KOPT-K1 (cell line): ENCODE data around the gene DHRS7B.

Experiments used
- H3K27ac ChIP-seq: fragments of 200-600 bp; sonication (generic); 2 replicates; pipeline ENCODE4 v1.5.1; 2016; ENCODE audit warnings: antibody characterized with exemption, mild to moderate bottlenecking, low read depth, low read length; ENCODE audit not compliant: poor library complexity, severe bottlenecking
- H3K36me3 ChIP-seq: fragments of 200-600 bp; sonication (generic); 2 replicates; pipeline ENCODE4 v1.5.1; 2017; ENCODE audit warnings: antibody characterized with exemption, mild to moderate bottlenecking, low read length, moderate library complexity; ENCODE audit not compliant: insufficient read depth
- H3K9me3 ChIP-seq: fragments of 200-600 bp; sonication (generic); 2 replicates; pipeline ENCODE4 v1.5.1; 2017; ENCODE audit warnings: antibody characterized with exemption, low read length, mild to moderate bottlenecking; ENCODE audit not compliant: insufficient read depth, poor library complexity, severe bottlenecking

DHRS7B gene

DNA sequence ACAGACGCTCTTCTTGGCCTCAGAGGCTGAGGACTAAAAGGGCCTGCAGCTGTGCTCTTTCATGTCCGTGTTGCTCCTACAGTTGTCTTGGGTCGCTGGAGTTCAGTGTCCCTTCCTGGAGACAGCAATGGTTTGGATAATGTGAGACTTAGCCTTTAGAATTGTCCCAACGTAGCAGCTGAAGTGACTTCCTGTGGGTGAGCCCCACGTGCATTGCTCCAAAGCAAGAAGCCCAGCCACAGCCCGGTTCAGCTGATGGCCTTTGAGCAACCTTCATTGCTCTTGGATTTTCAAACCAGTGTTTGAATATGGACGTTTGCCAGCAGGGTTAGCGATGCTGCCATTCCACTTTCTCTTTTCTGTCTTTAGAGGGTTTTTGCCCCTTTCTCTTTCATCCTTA, 67.5 kb downstream of the DHRS7B start:
- Histone ChIP-seq H3K27ac (no peak overlapping the region), H3K9me3 (no peaks in the 10 kb centered on the region), H3K36me3 (peaks cover 83% of the 10 kb centered on the region)

DNA sequence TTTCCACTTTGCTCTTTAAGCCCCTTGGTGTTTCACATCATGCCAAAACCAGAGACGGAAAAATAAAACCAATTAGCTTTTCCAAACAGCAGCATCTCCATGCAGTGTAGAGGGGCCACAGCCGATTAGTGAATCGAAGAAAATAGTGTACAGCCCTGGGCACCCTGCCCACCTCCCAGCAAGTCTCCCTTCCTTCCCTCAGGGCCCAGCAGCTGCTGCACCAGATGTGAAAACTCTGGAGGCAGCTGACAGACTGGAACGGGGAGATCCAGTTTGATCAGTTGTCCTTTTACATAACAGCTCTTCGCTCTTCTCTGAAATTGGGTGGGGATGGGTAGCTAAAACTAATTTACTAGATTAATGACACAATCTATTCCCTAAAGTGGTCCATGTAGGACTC, 67.9 kb downstream of the DHRS7B start:
- no peak overlapping the region for H3K27ac ChIP-seq
- peaks cover 83% of the 10 kb centered on the region for H3K36me3 ChIP-seq
- H3K9me3 ChIP-seq: no peaks in the 10 kb centered on the region

DNA sequence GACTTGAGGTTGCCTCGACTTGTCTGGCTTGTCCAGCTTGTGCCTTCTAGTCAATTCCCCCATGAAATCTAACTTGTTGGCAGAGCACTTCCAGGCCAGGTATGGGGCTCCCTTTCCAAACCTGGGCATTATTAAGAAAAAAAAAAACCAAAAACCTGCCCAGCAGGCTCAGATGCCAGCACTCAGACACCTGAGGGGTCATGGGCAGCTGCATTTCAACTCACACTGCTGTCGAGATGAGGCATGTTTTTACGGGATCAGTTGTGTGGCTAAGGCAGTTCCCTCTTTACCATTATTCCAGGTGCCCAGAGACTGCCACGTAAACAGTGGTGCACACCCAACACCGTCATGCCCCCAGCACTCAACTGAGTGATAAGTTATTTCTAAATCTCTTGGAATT, 69.4 kb downstream of the DHRS7B start:
- Histone ChIP-seq H3K36me3 (peaks cover 89% of the 10 kb centered on the region), H3K9me3 (no peaks in the 10 kb centered on the region), H3K27ac (no peak overlapping the region)

DNA sequence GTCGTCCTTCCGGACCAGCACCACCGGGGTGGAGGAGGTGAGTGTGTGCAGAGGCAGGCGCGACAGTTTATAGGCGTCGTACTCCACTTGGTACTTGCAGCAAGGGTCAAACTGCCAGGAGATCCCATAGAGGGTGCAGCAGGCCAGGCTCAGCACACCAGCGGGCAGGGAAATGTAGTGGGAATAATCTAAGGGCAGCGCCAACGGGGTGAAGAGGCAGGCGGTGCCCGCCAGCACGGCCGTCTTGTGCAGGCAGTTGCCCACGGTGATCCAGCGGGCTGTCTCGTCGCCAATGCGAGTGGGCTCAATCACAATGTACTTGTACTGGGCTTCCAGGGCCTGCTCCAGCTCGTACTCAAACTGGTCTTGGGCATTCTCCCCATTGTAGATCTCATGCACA, 71.6 kb downstream of the DHRS7B start:
- H3K9me3 ChIP-seq: no peaks in the 10 kb centered on the region
- peaks cover 94% of the 10 kb centered on the region for H3K36me3 ChIP-seq
- no peak overlapping the region for H3K27ac ChIP-seq

DNA sequence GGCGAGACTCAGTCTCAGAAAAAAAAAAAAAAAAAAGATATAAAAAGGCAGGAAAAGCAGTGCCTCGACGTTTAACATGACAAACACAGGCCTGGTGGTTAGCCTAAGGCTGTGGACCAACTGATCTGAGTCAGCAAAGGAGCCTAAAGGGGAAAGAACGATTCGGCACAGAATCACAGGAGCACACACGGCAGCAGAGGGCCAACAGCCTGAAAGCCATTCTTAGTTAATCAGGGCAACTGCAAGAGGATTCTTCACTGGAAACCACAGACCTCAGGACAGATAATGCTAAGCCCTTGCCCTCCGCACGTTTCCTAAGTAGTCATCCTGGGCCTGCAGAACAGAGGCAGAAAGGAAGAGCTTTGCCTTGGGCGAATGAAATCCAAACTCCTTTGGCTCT, 72.5 kb downstream of the DHRS7B start:
- Histone ChIP-seq H3K27ac (no peak overlapping the region), H3K36me3 (peaks cover 89% of the 10 kb centered on the region)

DNA sequence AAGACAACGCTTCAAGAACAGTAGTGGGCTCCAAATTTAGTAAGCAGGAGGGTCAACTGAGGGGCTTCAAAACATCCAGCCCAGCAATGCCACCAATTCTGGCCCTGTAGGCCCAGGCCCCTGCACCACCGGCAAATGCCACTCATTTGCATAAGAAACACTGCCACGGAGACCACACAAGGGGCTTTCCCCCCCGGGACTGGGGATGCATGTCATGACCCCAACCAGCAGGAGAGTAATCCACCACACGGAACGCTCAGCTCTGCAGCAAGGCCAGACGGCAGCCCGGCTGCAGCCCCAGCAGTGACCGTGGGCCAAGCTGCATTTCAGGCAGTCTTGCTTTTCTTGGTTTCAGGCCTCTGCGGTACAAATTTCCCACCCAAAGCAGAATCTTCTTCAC, 73.1 kb downstream of the DHRS7B start:
- H3K36me3 ChIP-seq: peaks cover 87% of the 10 kb centered on the region
- no peaks in the 10 kb centered on the region for H3K9me3 ChIP-seq
- H3K27ac ChIP-seq: no peak overlapping the region

More for the DNA sequence above, 72.5 kb downstream of the DHRS7B start:
- H3K9me3 ChIP-seq: no peaks in the 10 kb centered on the region

DNA sequence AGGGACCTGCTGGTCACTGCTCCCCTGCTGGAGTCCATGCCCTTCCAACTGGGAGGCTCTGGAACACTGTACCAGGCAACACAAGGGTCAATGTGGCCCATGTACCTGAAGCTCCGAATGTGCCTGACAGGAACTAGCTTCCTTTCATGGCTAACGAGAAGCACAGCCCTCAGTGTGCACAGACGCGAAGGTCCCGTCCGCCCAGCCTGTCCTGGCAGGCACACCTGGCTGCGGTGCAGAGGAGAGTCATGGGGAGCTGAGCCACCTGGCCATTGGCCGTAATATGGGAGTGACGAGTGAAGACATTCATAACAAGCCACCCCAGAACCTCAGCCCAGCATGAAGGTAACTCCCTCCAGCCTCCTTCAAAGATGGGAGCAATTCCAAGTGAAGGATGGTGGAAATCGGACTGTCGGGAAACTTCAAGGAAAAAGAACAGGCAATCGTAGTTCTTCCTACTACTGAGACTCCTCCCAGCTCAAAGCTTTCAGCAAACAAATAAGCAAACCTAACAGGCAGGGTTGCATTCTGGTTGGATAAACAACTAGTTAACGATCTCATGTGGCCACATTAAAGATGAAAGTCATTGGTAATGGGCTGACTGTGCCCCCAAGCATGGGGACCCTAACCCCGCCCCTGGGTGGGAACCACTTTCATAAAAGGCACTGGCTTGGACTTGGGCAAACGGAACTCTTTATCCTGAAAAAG, 74.0 kb downstream of the DHRS7B start:
- Histone ChIP-seq H3K9me3 (no peaks in the 10 kb centered on the region), H3K36me3 (peaks cover 85% of the 10 kb centered on the region), H3K27ac (no peak overlapping the region)

DNA sequence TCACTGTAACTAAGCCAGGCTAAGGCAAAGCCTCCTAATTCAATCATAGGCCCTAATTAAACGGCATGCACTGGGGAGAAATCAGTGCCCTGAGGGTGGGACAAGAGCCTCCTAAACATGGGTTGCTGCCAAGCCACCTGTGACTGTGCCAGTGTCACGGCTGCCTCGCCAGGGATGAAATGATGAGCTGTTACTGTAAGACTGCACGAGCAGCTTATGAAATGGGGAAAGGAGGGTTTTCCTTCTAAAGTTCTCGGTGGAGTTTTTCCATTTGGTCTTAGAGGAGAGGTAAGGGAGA, 74.5 kb downstream of the DHRS7B start:
- Histone ChIP-seq H3K36me3 (peaks cover 82% of the 10 kb centered on the region), H3K9me3 (no peaks in the 10 kb centered on the region), H3K27ac (no peak overlapping the region)

DNA sequence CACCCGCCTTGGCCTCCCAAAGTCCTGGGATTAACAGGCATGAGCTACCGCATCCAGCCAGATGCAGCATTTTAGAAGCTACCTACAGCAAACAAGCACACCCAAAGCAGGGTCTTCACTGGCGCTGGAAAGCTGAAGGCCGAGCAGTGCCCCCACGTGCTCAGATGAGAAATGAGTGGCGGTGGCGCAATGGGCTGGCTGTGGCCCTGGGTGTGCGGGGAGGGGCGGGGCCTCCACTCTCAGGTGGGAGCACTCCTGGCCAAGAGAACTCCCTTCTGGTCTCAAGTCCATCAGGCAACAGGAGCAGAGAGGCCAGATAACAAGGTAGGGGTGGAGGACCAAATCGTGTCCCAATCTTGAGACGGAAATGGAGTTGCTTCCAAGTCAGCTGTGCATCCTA, 75.1 kb downstream of the DHRS7B start:
- Histone ChIP-seq H3K27ac (no peak overlapping the region), H3K36me3 (peaks cover 81% of the 10 kb centered on the region), H3K9me3 (no peaks in the 10 kb centered on the region)

DNA sequence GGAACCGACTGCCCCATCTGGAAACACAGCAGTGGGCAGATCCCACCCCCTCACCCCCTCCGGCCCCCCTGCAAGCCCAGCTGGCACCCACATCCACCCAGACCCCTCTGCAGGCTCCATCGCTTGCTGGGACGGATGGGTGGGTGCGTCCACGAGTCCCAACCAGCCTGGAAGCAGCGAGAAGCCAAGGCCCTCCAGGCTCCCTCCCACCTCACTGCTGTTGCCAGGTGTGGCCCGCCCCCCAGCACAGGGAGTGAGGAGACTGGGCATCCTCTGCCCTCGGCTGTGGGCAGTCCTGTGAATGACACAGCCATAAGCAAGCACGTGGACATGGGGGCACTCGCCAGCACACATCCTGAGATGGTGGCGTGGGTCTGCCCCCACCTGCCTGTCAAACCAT, 75.7 kb downstream of the DHRS7B start:
- H3K27ac ChIP-seq: no peak overlapping the region
- H3K9me3 ChIP-seq: no peaks in the 10 kb centered on the region
- H3K36me3 ChIP-seq: peaks cover 81% of the 10 kb centered on the region

DNA sequence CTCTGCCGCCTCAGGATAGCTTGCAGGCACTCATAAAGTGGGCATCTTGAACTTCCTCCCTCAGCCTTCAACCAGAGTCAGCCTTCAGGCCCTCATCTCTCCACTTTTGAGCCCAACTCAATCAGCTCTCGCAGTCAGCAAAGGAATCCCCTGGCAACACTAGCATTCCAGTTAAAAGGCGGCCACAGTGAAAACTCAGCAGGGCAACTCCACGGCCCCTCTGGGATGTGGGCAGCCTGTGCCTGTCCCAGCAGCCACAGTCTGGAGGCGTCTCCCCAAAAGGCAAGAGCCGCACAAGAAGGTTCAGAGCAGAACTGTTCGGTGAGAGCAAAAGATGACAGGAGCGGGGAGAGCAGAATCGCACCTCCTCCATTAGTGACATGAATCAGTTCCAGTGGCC, 78.2 kb downstream of the DHRS7B start:
- no peak overlapping the region for H3K27ac ChIP-seq
- H3K36me3 ChIP-seq: peaks cover 79% of the 10 kb centered on the region
- H3K9me3 ChIP-seq: no peaks in the 10 kb centered on the region

DNA sequence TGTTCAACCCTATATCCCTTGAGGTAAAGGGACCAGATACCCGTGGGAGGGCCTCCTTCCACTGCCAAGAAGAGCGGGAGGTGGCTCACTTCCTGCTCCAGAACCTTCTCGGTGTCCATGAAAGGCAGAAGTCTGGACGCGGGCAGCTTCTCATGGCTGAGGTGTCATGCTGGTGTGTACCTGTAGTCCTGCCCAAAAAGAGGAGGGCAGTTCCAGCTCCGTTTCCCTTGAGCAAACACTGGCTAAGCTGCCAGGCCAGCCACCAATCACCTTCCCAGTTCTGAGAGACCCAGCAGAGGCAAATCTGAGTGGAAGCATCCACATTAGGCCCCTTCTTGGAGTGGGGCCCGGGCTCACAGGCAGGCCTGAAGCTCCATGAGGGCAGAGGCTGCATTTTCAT, 81.6 kb downstream of the DHRS7B start:
- no peaks in the 10 kb centered on the region for H3K9me3 ChIP-seq
- H3K36me3 ChIP-seq: peaks cover 68% of the 10 kb centered on the region
- no peak overlapping the region for H3K27ac ChIP-seq

DNA sequence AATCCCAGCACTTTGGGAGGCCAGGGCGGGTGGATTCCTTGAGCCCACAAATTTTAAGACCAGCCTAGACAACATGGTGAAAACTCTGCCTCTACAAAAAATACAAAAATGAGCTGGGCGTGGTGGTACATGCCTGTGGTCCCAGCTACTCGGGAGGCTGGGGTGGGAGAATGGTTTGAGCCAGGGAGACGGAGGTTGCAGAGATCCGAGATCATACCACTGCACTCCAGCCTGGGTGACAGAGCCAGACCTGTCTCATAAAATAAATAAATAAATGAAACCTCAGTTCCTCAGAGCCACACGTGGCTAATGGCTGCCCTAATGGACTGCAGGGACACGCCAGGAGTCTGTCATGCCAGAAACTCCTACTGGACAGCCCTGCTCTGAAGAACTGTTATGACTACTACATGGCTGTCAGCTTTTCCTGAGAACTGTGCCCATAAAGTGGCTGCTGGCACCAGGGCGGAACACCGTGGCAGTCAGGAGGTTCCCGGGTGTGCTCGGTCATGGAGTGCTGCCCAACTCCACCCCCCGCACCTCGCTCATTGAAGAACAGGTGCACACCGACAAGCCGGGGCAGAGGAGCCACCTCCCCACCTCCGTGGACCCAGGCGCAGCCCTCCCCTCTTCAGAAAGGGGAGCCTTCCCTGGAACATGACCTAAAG, 82.9 kb downstream of the DHRS7B start:
- Histone ChIP-seq H3K27ac (no peak overlapping the region), H3K9me3 (no peaks in the 10 kb centered on the region), H3K36me3 (peaks cover 63% of the 10 kb centered on the region)

DNA sequence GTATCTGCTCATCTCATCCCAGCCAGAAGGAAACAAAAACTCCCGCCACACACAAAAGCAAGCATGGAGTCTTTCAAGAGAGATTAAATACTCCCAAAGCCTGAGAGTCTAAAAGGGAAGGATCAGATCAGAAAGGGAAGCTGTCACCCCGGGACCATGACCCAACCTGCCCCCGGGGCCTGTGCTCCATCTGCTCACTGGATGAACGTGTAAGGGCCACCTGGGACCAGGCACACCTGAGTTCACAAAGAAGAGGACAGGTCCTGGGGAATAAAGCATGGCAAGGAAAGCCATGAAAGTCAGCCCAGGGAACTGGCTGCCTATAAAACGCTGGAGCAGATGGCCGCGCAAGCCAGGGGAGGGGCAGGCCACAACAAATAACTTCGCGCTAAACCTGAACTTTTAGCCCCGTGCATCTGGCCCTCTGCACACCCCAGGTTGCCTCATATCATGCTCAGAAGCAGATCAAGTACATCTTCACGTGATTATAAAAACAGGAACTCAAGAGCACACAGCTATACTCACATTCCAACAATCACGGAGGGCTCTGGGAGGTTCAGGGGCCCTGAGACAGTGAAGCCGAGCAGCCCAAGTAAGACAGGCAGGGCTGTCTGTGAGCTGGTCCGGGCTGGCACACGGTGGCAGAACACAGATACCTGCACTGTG, 83.8 kb downstream of the DHRS7B start:
- H3K9me3 ChIP-seq: no peaks in the 10 kb centered on the region
- no peak overlapping the region for H3K27ac ChIP-seq
- H3K36me3 ChIP-seq: peaks cover 55% of the 10 kb centered on the region

DNA sequence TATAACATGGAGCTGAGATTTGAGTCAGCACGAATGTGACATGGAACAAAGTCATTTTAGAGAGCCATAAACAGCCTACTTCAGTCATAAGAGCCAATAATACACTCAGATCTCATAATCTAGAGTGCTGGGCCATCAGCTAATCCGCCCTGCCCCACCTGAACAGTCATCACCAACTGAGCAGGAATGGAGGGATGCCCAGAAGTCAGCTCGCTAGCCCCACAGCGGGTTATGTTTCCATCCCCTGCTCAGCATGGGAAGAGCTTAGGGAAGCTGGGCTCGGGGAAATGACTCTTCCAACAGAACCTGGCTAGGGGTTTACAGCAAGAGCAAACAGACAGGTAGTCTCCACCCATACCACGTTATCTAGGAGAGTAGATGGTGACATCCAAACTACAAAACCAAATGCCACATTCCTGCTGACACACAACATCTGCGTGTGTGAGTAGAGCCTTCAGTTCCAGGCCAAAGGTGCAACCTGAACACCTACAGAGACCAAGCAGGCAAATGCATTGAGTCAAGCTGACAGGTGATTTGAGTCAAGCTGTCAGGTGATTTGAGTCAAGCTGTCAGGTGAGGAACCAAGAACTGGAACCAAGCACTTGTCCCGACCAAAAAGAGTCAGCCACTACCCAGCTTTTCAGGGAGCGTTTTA, 85.2 kb downstream of the DHRS7B start:
- Histone ChIP-seq H3K27ac (no peak overlapping the region), H3K9me3 (no peaks in the 10 kb centered on the region), H3K36me3 (peaks cover 52% of the 10 kb centered on the region)
